Measurements from ENCODE around the gene ABL1.

Gene ABL1

DNA sequence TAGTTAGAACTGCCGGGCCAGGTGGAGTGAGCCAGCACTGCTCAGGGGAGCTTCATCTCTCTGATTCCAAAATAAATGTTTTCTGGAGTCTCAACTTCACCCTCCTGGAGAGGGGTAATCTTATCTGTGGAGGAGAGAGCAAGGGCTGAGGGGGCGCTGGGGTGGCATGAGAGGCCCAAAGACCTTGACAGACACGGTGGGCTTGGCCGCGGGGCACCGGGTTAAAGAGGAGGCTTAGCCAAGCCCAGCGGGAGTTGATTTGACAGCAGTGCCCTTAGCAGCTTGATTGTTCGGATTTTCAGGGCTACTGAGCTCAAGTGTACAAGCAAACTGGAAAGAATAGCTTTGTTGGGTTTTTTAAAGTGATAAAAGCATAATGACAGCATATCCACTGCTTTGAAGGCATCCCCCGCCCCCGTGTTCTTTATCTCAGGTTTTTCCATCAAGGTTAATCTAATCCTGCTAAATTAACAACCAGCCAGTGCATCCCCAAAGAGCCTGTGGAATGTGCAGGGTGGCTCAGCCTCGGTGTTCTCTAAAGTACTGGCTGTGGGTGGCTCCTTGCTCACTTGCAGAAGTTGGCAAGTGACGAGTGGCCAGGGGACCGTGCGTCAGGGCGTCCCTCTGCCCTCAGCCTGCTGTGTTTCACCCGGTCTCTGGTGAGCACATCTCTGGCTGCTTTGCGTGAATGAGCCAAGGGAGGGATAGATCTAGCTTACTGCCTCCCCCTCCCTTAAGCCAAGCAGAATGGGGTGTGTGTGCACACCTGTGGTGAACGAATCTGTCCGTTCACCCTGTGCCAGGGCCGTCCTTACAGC lies 56.0 kb downstream of the ABL1 start:
- TF ChIP-seq FOXP2 (optimal IDR thresholded peaks at IDR 0.05; ENCODE audit: borderline replicate concordance, extremely low read depth, extremely low read length, insufficient read depth) (no peak), SIN3A (IDR thresholded peaks at IDR 0.05; ENCODE audit: borderline replicate concordance, insufficient read depth, low read length) (no peak), TAF1 (IDR thresholded peaks at IDR 0.05; ENCODE audit: borderline replicate concordance, insufficient read depth, low read length) (no peak), POLR2AphosphoS5 (IDR thresholded peaks at IDR 0.05; ENCODE audit: low read depth, low read length) (no peak)
- TF ChIP-seq, protein P1, sequence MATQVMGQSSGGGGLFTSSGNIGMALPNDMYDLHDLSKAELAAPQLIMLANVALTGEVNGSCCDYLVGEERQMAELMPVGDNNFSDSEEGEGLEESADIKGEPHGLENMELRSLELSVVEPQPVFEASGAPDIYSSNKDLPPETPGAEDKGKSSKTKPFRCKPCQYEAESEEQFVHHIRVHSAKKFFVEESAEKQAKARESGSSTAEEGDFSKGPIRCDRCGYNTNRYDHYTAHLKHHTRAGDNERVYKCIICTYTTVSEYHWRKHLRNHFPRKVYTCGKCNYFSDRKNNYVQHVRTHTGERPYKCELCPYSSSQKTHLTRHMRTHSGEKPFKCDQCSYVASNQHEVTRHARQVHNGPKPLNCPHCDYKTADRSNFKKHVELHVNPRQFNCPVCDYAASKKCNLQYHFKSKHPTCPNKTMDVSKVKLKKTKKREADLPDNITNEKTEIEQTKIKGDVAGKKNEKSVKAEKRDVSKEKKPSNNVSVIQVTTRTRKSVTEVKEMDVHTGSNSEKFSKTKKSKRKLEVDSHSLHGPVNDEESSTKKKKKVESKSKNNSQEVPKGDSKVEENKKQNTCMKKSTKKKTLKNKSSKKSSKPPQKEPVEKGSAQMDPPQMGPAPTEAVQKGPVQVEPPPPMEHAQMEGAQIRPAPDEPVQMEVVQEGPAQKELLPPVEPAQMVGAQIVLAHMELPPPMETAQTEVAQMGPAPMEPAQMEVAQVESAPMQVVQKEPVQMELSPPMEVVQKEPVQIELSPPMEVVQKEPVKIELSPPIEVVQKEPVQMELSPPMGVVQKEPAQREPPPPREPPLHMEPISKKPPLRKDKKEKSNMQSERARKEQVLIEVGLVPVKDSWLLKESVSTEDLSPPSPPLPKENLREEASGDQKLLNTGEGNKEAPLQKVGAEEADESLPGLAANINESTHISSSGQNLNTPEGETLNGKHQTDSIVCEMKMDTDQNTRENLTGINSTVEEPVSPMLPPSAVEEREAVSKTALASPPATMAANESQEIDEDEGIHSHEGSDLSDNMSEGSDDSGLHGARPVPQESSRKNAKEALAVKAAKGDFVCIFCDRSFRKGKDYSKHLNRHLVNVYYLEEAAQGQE (IDR thresholded peaks at IDR 0.05; ENCODE audit: insufficient read depth in 1 of 2, low read depth in 2 of 2, low read length in 2 of 2) = no peak

DNA sequence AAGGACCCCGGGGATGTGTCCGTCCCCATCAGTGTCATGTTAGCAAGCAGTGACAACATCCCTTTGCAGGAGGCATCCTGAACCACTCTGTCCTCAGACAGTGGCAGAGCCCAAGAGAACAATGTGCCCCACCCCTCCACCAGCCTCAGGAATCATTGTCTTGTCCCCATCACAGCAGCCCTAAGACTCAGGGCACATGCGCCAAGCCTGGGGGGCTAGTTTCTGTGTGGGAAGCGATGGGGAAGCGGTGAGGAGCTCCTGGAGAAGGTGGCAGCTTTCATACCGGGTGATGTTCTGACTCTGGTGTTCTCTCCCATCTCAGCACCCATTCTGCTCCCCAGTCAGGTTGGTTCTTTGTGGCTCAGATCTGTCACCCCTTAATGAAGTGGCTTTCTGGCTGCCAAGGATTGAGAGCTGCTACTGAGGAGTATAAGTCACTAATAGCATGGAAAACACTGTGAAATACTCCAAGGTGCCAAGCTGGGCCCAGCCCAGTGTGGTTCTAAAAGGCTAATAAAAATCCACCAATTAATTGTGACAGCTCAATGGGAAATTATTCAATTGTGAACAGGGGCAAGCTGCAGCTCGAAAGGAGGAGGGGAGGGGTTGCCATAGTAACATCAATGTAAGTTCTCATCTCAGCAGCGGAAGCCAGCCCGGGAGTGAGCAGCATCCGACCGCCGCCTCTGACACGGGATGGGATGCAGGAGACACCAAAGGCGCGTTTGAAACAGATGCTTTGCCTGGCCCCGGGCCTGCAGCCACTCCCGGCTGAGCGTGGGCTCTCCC lies 56.8 kb downstream of the ABL1 start:
- TF ChIP-seq FOXP2 (optimal IDR thresholded peaks at IDR 0.05; ENCODE audit: borderline replicate concordance, extremely low read depth, extremely low read length, insufficient read depth) (no peak), SIN3A (IDR thresholded peaks at IDR 0.05; ENCODE audit: borderline replicate concordance, insufficient read depth, low read length) (no peak)
- TF ChIP-seq, protein P1 (IDR thresholded peaks at IDR 0.05; ENCODE audit: insufficient read depth in 1 of 2, low read depth in 2 of 2, low read length in 2 of 2) = no peak

DNA sequence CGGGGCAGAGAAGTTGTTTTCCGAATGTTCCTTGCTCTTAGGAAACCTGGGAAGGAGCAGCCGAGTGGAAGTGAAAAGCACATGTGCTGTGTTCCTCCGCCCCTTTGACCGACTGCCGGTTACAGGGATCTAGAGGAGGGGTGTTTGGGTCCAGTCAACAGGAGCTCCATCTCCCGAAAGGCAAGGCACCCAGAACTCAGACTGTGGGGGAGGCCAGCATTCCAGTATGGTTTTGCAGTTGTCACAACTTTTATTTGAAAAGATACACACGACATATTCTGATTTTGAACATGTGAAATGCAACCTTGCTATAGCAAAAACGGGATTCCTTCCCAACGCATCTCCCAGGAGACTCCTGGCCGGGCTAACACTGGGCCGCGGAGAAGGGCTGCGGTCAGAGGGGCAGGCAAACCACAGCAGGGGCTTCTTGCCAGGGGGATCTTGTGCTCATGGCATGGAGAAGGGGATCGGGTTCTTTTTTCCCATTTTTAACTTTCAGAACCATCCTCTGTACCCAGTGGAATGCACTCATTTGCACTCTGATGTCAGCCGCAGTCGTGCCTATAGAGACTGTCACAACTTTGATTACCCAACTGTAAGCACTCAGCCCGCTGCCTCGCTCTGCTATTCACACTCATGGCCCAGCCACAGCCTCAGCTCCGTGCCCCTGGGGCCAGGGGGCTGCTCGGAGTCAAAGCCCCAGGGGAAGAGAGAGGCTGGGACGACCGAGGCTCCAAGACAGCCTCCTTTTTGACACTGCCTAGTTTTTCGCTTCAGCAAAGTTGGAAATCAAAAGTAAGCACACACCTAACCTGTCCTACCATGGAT lies 57.6 kb downstream of the ABL1 start:
- TF ChIP-seq FOXP2 (optimal IDR thresholded peaks at IDR 0.05; ENCODE audit: borderline replicate concordance, extremely low read depth, extremely low read length, insufficient read depth) = no peak
- TF ChIP-seq TAF1 (IDR thresholded peaks at IDR 0.05; ENCODE audit: borderline replicate concordance, insufficient read depth, low read length) = no peak
- no peak for TF ChIP-seq SIN3A (IDR thresholded peaks at IDR 0.05; ENCODE audit: borderline replicate concordance, insufficient read depth, low read length)
- TF ChIP-seq, protein P1 (IDR thresholded peaks at IDR 0.05; ENCODE audit: insufficient read depth in 1 of 2, low read depth in 2 of 2, low read length in 2 of 2) = no peak
- no peak for TF ChIP-seq POLR2AphosphoS5 (IDR thresholded peaks at IDR 0.05; ENCODE audit: low read depth, low read length)

DNA sequence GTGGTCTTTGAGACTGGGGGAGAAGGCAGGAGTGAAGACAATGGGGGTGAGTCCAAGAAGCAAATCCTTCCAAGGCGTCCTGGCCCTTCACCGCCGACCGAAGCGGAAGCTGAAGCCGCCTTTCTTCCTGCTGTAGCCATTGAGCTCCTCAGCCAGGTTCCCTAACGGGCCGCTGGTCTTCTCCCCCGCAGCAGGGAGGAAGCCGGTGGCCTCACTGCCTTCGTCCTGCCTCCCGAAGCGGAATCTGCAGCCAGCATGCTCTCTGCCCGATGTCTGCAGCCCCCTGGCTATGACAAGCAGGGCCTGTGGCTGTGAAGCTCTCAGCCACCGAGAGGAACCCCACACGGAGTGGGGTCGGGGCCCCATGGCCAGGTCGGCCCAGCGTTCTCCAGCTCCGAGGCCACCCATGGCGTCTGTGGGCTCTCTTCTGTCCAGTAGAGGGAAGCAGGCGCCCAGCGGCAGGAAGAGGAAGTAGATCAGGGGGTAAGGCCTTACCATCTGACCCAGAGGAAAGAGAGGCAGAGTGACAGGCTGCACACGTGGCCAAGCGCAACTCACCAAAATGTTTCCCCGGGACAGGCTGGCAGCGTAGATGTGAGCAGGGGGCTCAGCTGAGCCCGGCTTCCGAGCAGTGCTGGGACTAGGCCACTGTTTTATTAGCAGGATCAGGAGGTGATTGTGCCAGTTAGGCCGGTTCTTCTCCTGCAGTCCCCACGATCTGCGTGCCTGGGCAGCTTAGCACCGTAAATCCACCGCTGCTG lies 58.5 kb downstream of the ABL1 start:
- TF ChIP-seq TAF1 (IDR thresholded peaks at IDR 0.05; ENCODE audit: borderline replicate concordance, insufficient read depth, low read length) = no peak
- TF ChIP-seq, protein P1 (IDR thresholded peaks at IDR 0.05; ENCODE audit: insufficient read depth in 1 of 2, low read depth in 2 of 2, low read length in 2 of 2) = no peak
- no peak for TF ChIP-seq SIN3A (IDR thresholded peaks at IDR 0.05; ENCODE audit: borderline replicate concordance, insufficient read depth, low read length)
- no peak for TF ChIP-seq POLR2AphosphoS5 (IDR thresholded peaks at IDR 0.05; ENCODE audit: low read depth, low read length)
- TF ChIP-seq FOXP2 (optimal IDR thresholded peaks at IDR 0.05; ENCODE audit: borderline replicate concordance, extremely low read depth, extremely low read length, insufficient read depth) = no peak

Data from PFSK-1 (cell line).